GM12874 (cell line): ENCODE measurements around the gene ADAMTS13.

Experiments used
- TF ChIP-seq, protein P1 (sequence below): IDR thresholded peaks from 2 replicates; pipeline ENCODE4 v1.5.1; 2011; ENCODE audit warnings: low read depth, mild to moderate bottlenecking, control low read depth, low read length, moderate library complexity; ENCODE audit not compliant: insufficient read depth

The ADAMTS13 gene

DNA sequence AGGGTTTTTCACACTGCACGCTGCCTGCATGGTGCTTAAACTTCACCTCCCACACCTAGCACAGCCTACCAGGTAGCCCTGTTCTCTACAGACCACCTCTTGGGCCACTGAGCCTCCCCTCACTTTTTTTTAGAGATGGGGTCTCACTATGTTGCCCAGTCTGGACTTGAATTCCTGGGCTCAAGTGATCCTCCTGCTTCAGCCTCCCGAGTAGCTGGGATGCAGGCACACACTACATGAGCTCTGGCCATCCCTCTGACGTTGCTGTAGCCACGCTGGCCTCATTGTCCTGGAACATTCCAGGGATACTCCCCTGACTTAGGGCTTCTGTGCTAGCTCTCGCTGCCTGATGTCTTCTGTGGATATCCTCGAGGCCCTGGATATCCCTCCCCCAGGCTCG is 30.4 kb downstream of the ADAMTS13 start:
- TF ChIP-seq, protein P1, sequence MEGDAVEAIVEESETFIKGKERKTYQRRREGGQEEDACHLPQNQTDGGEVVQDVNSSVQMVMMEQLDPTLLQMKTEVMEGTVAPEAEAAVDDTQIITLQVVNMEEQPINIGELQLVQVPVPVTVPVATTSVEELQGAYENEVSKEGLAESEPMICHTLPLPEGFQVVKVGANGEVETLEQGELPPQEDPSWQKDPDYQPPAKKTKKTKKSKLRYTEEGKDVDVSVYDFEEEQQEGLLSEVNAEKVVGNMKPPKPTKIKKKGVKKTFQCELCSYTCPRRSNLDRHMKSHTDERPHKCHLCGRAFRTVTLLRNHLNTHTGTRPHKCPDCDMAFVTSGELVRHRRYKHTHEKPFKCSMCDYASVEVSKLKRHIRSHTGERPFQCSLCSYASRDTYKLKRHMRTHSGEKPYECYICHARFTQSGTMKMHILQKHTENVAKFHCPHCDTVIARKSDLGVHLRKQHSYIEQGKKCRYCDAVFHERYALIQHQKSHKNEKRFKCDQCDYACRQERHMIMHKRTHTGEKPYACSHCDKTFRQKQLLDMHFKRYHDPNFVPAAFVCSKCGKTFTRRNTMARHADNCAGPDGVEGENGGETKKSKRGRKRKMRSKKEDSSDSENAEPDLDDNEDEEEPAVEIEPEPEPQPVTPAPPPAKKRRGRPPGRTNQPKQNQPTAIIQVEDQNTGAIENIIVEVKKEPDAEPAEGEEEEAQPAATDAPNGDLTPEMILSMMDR: no peak

DNA sequence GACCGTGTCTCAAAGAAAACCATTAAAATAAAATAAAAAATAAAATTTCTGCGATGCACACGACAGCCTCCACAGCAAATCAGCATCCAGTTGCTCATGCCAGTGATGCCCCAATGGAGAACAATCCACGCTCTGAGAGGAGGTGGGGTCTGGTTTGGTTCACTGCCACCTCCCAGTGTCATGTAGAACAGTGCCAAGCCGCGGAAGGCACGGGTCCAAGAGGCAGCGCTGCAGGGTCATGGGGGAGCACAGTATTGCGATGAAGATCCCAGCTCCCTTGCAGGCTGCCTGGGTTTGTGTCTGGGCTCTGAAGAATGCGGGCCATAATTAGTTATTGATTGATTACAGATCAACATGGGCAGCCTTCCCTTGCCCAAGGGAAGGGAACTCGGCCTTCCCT is 31.5 kb downstream of the ADAMTS13 start:
- TF ChIP-seq, protein P1: no peak

DNA sequence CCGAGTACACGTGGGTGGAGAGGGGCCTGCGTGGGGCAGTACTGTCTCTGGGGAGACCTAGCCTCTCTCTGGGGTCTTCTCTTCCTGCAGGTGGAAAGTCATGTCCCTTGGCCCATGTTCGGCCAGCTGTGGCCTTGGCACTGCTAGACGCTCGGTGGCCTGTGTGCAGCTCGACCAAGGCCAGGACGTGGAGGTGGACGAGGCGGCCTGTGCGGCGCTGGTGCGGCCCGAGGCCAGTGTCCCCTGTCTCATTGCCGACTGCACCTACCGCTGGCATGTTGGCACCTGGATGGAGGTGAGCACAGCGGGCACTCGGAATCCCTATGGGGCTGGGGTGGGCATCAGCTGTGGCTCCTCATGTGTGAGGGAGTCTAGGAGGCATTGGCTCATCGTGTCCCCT is 32.2 kb downstream of the ADAMTS13 start:
- TF ChIP-seq, protein P1: no peak

DNA sequence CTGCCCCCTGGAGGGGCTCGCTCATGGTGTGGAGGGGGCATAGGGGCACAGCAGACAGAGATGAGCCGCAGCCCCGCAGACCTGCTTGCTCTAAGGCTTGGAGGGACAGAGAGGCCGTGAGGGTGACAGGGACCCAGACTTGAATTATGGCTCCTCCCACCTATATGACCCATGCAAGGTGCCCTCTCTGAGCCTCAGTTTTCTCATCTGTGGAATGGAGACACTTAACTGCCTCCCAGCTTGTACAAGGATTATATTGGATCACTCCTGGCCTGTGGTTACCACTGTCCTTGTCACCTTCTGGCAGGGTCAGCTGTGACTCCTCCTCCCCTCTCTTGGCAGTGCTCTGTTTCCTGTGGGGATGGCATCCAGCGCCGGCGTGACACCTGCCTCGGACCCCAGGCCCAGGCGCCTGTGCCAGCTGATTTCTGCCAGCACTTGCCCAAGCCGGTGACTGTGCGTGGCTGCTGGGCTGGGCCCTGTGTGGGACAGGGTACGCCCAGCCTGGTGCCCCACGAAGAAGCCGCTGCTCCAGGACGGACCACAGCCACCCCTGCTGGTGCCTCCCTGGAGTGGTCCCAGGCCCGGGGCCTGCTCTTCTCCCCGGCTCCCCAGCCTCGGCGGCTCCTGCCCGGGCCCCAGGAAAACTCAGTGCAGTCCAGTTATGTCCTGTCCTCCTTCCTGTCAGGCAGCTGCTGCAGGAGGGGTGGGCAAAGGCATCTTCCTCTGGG is 32.9 kb downstream of the ADAMTS13 start:
- TF ChIP-seq, protein P1: no peak

DNA sequence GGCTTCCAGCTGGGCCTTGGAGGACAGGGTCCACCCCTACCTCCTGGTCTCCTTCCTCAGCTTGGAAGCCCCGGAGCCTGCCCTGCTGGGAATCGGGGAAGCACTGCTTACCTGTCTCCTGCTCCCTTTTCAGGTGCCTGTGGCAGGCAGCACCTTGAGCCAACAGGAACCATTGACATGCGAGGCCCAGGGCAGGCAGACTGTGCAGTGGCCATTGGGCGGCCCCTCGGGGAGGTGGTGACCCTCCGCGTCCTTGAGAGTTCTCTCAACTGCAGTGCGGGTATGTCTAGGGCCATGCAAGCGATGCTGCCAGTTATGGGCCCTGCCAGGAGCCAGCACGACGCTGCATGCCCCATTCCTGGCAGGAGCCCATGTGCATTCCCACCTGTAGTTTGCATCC is 33.8 kb downstream of the ADAMTS13 start:
- TF ChIP-seq, protein P1: no peak

DNA sequence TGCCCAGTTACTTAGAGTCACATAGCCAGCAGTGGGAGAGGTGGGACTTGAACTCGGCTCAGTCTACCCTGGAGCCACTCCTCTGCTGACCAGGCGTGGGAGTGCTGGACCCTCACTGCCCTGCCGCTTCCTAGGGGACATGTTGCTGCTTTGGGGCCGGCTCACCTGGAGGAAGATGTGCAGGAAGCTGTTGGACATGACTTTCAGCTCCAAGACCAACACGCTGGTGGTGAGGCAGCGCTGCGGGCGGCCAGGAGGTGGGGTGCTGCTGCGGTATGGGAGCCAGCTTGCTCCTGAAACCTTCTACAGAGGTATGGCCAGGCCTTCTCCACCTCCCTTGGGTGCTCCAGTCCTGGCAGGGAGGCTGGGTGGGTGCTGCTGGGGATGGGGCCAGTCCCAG is 34.2 kb downstream of the ADAMTS13 start:
- TF ChIP-seq, protein P1: peak; percentile 35; the same call in 1 of the 2 replicates

DNA sequence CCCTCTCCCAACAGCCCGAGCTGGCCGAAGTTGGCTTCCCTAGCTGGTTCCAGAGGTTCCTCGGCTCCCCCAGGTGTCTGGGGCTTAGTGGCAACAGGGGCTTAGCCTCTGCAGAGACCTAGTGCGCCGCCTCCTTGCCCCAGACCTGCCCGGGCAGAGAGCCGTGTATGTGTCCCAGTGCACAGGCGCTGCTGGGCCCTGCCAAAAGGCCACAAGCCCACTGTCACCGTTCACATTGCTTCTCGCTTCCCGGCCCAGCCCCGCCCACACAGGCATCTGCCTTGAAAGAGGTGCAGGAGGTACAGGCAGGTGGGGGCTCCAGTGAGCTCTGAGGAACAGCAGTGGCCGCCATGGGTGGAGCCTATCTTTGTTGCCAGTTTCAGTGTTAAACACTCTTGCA is 35.1 kb downstream of the ADAMTS13 start:
- TF ChIP-seq, protein P1: no peak
